C4-2B (cell line): ENCODE data around the gene TMEM196.

Source experiments
- H3K27ac ChIP-seq: fragments of 450-650 bp; 2 replicates; pipeline ENCODE4 v1.5.1; 2017
- CTCF ChIP-seq: fragments of 450-650 bp; conservative IDR thresholded peaks from 2 replicates; pipeline ENCODE4 v1.5.1; 2017; ENCODE audit warnings: mild to moderate bottlenecking
- ZFX ChIP-seq: fragments of 450-650 bp; IDR thresholded peaks from 2 replicates; pipeline ENCODE4 v1.6.1; 2017

Gene TMEM196

GRCh38 chr7:19670806-19671205 lies 102.6 kb downstream of the TMEM196 start:
- no peak overlapping the region for H3K27ac ChIP-seq
- TF ChIP-seq CTCF (no peak), ZFX (no peak)
